OCI-LY7 (cell line): ENCODE data around the gene LY86.

Experiments
- EZH2phosphoT487 ChIP-seq: fragments of 200-600 bp; sonication (generic); IDR thresholded peaks from 2 replicates; pipeline ENCODE4 v1.6.1; 2018; ENCODE audit warnings: low read depth, borderline replicate concordance, mild to moderate bottlenecking, mixed run types, antibody characterized with exemption, low read length, moderate library complexity, mixed read lengths
- TF ChIP-seq, protein P1 (sequence below): fragments of 200-600 bp; sonication (generic); conservative IDR thresholded peaks from 2 replicates; pipeline ENCODE4 v1.5.1; 2014; ENCODE audit warnings: mild to moderate bottlenecking, antibody characterized with exemption, low read length, moderate library complexity, mixed read lengths

DNA sequence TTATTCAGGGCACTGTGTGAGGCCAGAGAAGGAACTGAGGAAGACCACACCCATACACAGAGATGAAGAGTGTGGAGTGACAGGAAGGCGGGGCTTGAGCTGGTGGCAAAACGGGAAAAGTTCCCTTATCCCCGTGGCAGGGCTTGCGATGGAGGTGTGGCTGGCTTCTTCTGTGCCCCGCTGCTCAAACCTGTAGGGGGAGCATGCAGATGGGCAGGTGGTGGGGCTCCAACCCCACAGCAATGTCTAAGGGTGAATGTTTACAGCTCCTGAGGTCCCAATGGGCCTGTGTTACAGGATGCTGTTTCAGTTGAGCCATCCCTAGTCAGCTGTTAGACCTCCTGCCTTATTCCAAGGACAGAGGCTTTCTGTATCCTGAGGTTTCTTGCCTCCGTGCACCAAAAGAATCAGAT is 105.9 kb downstream of the LY86 start:
- TF ChIP-seq, protein P1, sequence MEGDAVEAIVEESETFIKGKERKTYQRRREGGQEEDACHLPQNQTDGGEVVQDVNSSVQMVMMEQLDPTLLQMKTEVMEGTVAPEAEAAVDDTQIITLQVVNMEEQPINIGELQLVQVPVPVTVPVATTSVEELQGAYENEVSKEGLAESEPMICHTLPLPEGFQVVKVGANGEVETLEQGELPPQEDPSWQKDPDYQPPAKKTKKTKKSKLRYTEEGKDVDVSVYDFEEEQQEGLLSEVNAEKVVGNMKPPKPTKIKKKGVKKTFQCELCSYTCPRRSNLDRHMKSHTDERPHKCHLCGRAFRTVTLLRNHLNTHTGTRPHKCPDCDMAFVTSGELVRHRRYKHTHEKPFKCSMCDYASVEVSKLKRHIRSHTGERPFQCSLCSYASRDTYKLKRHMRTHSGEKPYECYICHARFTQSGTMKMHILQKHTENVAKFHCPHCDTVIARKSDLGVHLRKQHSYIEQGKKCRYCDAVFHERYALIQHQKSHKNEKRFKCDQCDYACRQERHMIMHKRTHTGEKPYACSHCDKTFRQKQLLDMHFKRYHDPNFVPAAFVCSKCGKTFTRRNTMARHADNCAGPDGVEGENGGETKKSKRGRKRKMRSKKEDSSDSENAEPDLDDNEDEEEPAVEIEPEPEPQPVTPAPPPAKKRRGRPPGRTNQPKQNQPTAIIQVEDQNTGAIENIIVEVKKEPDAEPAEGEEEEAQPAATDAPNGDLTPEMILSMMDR, result 0 out of 2 replicates have a peak, but pooled peaks have one; percentile 47
- TF ChIP-seq EZH2phosphoT487, result no peak
